ENCODE measurements around the gene TANC1.

DNA sequence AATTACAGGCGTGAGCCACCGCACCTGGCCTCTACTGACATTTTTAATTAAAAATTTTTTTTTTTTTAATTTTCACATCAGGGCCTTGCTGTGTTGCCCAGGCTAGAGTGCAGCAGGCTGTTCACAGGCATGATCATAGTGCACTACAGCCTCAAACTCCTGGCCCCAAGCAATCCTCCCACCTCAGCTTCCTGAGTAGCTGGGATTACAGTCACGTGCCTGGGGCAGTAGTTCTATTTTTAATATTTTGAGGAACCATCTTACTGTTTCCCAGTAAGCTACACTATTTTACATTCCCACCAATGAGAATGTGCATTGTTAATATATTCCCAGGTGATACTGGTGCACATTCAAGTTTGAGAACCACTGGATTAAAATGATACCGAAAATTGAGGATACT is 225.4 kb downstream of the TANC1 start:
- TF ChIP-seq CTCF (conservative IDR thresholded peaks at IDR 0.05; ENCODE audit: low read length) (no peak), EZH2phosphoT487 (IDR thresholded peaks at IDR 0.05; ENCODE audit: borderline replicate concordance) (no peak)
